22Rv1 (cell line): ENCODE data around the gene CEND1.

ENCODE experiments used
- H3K27ac ChIP-seq: fragments of 450-650 bp; 2 replicates; pipeline ENCODE4 v1.5.1; 2017
- ZFX ChIP-seq: fragments of 450-650 bp; IDR thresholded peaks from 2 replicates; pipeline ENCODE4 v1.6.1; 2017; ENCODE audit warnings: antibody characterized with exemption, borderline replicate concordance
- TF ChIP-seq, protein P1 (sequence below): fragments of 450-650 bp; IDR thresholded peaks from 2 replicates; pipeline ENCODE4 v1.5.1; 2017; ENCODE audit warnings: mild to moderate bottlenecking

The CEND1 gene

DNA sequence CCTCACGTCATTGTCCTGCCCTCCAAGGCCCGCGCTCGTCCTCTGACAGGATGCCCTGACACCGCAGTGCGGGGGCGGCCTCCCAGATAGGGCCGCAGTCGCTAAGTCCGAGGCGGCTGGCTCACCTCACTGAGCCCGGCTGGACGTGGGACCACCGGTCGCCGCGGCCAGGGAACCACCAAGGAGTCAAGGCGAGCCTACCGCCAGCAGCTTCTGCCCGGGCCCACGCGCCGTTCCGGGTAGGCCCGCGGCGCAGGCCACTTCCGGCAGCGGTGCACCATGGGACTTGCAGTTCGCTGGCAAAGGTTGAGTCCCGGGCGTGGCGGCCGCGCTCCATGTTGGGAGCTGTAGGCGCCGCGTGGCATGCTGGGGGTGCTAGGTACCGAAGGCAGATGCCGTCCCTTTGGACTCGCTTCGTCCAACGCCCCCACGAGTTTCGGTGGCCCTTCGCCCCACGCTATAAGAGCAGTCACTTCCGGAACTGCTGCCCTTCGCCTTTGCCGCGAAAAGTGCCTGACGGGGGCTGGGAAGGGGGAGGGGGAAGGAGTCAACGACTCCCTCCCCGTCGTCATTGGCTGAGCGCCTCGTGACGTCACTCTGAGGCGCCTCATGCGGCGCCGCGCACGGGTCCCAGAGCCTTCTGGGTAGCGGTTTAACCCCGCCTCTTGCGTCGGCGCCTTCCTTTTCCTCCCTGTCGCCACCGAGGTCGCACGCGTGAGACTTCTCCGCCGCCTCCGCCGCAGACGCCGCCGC lies 19.6 kb upstream of the CEND1 start, which contains the start of gene RPLP2:
TSS of gene RPLP2 (plus strand) at position 681 of the 753 bp plus-strand sequence. CDS start 268 bp downstream, outside the sequence.
- peak within 1 kb of the TSS; percentile 93 for H3K27ac ChIP-seq
- TF ChIP-seq ZFX = peak; percentile 46; the same call in 1 of the 2 replicates
- TF ChIP-seq, protein P1, sequence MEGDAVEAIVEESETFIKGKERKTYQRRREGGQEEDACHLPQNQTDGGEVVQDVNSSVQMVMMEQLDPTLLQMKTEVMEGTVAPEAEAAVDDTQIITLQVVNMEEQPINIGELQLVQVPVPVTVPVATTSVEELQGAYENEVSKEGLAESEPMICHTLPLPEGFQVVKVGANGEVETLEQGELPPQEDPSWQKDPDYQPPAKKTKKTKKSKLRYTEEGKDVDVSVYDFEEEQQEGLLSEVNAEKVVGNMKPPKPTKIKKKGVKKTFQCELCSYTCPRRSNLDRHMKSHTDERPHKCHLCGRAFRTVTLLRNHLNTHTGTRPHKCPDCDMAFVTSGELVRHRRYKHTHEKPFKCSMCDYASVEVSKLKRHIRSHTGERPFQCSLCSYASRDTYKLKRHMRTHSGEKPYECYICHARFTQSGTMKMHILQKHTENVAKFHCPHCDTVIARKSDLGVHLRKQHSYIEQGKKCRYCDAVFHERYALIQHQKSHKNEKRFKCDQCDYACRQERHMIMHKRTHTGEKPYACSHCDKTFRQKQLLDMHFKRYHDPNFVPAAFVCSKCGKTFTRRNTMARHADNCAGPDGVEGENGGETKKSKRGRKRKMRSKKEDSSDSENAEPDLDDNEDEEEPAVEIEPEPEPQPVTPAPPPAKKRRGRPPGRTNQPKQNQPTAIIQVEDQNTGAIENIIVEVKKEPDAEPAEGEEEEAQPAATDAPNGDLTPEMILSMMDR = no peak

- H3K27ac ChIP-seq = peak overlapping the region; percentile 93
- TF ChIP-seq, protein P1 = no peak
- no peak for TF ChIP-seq ZFX
These were observed 18.8 kb upstream of the CEND1 start for GRCh38 chr11:808427-809286.

DNA sequence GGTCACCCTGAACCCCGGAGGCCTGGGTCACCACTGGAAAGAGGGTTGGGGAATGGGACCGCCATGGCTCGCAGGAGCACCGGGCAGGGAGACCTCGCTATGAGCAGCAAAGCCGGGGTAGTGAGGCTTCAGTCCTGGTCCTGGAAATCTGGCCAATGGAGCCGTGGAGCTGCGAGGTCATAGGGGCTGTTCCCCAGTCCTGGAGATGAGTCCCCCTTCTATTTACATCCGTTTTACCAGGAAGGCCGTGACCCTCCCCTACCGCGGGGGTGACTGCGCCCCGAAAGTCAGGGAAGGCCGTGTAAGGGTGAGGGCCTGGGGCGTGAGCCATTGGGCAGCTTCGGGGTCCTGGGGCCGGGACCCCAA lies 14.7 kb upstream of the CEND1 start:
- TF ChIP-seq, protein P1 = no peak
- TF ChIP-seq ZFX = no peak
- H3K27ac ChIP-seq = peak overlapping the region; percentile 93

DNA sequence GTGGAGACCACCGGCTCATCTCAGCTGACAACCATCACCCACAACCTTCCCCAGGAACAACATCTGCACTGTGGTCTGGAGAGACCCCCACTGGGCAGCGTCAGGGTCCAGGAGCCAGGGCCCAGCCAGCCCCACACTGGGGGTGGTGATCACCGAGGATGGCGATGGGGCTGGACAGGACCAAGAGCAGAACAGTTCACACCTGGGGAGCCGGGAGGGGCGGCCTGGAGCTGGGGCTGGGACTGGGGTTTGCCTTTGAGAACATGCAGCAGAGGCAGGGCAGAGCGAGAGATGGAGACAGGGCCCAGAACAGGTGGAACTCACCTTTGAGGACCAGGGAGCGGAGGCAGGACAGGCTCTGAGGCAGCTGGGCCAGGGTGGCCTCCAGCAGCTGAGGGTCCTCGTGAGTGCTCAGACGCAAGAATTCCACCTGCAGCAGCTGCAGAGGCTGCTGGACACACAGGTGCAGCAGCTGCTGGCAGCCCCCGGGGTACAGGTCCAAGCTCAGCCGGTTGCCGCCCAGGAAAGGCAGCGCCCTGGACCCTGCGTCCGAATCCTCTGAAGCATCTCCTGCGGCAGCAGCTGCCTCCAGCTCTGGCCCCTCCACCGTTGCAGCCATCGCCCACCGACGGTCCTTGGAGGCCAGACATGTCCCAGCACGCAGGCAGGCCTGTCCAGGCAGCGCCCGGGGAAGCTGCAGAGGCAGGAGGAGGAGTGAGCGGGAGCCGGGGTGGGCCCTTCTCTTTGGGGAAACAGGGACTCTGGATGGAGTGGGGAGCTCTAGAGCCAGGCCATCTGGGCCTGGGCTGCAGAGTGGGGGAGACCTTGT lies 14.1 kb upstream of the CEND1 start:
- H3K27ac ChIP-seq = peak overlapping the region; percentile 93
- TF ChIP-seq, protein P1 = no peak
- no peak for TF ChIP-seq ZFX

- H3K27ac ChIP-seq = peak overlapping the region; percentile 93
- TF ChIP-seq, protein P1 = no peak
- TF ChIP-seq ZFX = no peak
These were observed 13.5 kb upstream of the CEND1 start for GRCh38 chr11:803467-803742.

- H3K27ac ChIP-seq = peak overlapping the region; percentile 93; the same call in 1 of the 2 replicates
- TF ChIP-seq, protein P1 = no peak
- TF ChIP-seq ZFX = no peak
These were observed 13.0 kb upstream of the CEND1 start for GRCh38 chr11:802693-803466.
